ENCODE data around the gene PDE9A.

Gene PDE9A

DNA sequence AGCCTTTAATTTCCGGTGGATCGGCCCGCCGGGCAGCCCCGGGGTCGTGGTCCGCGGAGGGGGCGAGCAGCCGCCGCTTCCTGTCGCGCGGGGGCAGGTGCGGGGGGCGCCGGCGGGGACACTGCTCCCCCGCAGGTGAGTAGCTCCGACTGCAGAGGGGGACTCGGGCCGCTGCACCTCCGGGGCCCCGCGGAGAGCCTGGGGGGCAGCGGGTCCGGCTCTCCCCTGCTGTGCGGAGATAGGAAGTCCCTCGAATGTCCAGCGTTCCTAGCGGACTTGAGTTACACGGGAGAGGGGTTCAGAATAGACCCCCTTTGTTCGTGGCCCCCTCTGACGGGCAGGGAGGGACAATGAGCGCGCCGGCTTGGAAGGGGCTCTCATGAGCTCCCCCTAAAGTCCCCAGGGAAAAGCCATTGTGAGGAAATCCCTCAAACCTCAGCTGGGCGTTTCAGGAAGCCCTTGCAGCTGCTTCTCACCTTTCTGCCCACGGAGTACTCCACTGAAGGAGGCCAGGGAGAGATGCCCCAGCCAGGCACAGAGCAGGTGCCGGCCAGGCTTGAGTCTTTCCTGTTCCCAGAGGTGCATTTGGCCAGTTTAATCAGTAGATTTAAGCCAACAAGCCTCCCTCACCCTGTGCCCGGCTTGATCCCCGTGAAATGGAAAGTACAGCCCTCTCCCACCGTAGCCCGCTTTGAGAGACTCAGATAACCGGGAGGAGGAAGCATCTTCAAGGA lies 925 bp downstream of the PDE9A start:
- Histone ChIP-seq H3K27me3 (ENCODE audit: insufficient read depth, poor library complexity, severe bottlenecking) (peaks cover 43% of the 10 kb centered on the region), H3K27ac (replicated peaks) (no peak overlapping the region), H3K4me3 (replicated peaks; ENCODE audit: insufficient read depth, low read length) (no peak overlapping the region)
- TF ChIP-seq, protein P1, sequence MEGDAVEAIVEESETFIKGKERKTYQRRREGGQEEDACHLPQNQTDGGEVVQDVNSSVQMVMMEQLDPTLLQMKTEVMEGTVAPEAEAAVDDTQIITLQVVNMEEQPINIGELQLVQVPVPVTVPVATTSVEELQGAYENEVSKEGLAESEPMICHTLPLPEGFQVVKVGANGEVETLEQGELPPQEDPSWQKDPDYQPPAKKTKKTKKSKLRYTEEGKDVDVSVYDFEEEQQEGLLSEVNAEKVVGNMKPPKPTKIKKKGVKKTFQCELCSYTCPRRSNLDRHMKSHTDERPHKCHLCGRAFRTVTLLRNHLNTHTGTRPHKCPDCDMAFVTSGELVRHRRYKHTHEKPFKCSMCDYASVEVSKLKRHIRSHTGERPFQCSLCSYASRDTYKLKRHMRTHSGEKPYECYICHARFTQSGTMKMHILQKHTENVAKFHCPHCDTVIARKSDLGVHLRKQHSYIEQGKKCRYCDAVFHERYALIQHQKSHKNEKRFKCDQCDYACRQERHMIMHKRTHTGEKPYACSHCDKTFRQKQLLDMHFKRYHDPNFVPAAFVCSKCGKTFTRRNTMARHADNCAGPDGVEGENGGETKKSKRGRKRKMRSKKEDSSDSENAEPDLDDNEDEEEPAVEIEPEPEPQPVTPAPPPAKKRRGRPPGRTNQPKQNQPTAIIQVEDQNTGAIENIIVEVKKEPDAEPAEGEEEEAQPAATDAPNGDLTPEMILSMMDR (IDR thresholded peaks at IDR 0.05; ENCODE audit: insufficient read depth, low read length) = no peak
- no peak for TF ChIP-seq GABPA (IDR thresholded peaks at IDR 0.05; ENCODE audit: low read depth)
- DNase-seq (ENCODE audit: low read depth in 1 of 2, low spot score in 1 of 2) = no peak

DNA sequence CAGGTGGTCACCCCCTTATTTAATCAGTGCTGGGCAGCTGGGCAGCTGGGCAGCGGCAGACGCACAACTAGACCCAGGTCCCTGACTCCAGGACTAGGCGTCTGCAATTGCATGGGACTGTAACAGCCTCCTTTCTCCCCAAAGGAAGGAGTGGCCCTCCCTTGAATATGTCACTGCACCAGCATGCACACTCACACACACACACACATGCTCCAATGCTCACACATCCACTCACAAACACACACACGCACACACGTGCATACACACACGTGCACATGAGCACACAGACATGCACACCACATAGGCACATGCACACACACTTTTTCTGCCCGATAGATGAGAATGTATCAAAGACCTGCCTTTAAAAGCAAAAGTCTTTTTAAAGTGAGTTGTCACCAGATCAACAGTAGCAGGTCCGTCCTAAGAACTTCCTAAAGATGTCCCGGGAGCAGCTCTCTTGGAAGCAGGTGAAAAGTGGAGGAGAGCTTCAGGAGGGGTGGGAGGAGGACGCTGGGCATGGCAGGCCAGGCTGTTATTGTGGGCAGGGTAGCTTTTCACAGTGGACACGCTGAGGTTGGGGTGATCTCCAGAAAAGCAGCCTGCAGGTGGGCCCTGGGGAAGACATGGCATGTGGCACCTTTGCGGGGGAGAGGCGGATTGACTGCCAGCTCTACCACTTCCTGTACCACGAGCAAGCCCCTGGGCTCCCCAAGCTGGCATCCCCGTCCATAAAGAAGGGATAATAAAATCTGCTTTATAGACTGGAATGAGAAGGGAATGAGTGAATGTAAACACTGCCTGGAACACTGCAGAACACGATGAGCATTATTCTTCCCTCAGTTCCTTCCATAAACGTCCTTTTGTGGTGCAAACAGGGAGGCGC lies 1.7 kb downstream of the PDE9A start:
- TF ChIP-seq, protein P1 (IDR thresholded peaks at IDR 0.05; ENCODE audit: insufficient read depth, low read length) = no peak
- TF ChIP-seq, protein P2, sequence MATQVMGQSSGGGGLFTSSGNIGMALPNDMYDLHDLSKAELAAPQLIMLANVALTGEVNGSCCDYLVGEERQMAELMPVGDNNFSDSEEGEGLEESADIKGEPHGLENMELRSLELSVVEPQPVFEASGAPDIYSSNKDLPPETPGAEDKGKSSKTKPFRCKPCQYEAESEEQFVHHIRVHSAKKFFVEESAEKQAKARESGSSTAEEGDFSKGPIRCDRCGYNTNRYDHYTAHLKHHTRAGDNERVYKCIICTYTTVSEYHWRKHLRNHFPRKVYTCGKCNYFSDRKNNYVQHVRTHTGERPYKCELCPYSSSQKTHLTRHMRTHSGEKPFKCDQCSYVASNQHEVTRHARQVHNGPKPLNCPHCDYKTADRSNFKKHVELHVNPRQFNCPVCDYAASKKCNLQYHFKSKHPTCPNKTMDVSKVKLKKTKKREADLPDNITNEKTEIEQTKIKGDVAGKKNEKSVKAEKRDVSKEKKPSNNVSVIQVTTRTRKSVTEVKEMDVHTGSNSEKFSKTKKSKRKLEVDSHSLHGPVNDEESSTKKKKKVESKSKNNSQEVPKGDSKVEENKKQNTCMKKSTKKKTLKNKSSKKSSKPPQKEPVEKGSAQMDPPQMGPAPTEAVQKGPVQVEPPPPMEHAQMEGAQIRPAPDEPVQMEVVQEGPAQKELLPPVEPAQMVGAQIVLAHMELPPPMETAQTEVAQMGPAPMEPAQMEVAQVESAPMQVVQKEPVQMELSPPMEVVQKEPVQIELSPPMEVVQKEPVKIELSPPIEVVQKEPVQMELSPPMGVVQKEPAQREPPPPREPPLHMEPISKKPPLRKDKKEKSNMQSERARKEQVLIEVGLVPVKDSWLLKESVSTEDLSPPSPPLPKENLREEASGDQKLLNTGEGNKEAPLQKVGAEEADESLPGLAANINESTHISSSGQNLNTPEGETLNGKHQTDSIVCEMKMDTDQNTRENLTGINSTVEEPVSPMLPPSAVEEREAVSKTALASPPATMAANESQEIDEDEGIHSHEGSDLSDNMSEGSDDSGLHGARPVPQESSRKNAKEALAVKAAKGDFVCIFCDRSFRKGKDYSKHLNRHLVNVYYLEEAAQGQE (IDR thresholded peaks at IDR 0.05; ENCODE audit: insufficient replicate concordance, low read depth) = no peak
- TF ChIP-seq POLR2AphosphoS5 (IDR thresholded peaks at IDR 0.05; ENCODE audit: low read depth) (no peak), GABPA (IDR thresholded peaks at IDR 0.05; ENCODE audit: low read depth) (no peak), SPI1 (IDR thresholded peaks at IDR 0.05; ENCODE audit: borderline replicate concordance, low read depth) (no peak)
- H3K27me3 ChIP-seq (ENCODE audit: insufficient read depth, poor library complexity, severe bottlenecking) = peaks cover 43% of the 10 kb centered on the region
- no peak for DNase-seq (ENCODE audit: low read depth in 1 of 2, low spot score in 1 of 2)
- no peak overlapping the region for H3K27ac ChIP-seq (replicated peaks)
- no peak overlapping the region for H3K4me3 ChIP-seq (replicated peaks; ENCODE audit: insufficient read depth, low read length)

DNA sequence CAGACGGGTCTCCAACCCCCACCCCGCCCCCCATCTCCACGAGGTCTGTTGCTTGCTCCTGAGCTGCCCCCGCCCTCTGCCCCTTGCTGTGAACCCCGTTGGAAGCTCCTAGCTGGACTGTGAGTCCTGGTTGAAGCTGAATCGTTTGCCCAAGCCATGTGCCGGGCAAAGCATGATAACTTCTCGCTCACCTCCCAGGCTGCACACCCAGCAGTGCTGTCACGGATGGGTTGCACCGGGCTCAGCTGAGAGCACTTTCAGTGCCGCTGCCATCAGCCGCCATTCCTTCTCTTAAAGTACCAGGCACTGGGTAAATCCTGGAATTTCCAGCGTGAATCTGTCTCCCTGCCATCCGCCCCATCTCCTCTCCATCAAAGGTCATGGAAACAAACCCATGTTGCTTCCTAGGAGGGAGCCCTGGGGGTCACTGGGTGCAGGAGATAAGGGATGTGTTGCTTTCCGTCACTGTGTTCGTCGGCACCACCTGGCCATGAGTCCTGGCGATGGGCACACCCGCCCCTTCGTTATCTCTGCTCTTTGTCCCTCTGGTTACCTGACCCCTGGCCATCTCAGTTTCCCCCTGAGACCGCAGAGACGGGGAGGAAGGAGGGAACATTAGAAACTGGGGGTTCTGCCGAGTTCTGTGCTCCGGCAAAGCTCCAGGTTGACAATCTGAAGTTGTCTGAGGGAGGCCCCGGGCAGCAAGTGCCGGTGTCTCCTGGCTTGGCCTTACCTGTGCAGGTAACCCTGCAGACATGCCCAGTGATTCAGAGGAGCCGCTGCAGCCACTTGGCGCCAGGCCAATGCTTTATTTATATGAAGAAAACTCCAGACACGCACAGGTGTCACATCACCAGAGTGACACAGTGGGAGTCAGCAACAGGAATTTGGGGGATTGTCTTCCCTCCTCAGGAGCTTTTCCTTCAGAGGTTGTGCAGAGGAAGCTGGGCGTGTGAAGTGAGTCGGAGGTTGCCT lies 2.7 kb downstream of the PDE9A start:
- TF ChIP-seq, protein P2 (IDR thresholded peaks at IDR 0.05; ENCODE audit: insufficient replicate concordance, low read depth) = no peak
- TF ChIP-seq POLR2AphosphoS5 (IDR thresholded peaks at IDR 0.05; ENCODE audit: low read depth) = no peak
- Histone ChIP-seq H3K4me3 (replicated peaks; ENCODE audit: insufficient read depth, low read length) (no peak overlapping the region), H3K27ac (replicated peaks) (no peak overlapping the region), H3K27me3 (ENCODE audit: insufficient read depth, poor library complexity, severe bottlenecking) (peaks cover 43% of the 10 kb centered on the region)
- DNase-seq (ENCODE audit: low read depth in 1 of 2, low spot score in 1 of 2) = no peak
